NCI-H69 (cell line): ENCODE measurements around the gene ESRRA.
"Not testable (repeated sequence)": the region's sequence is repeated elsewhere in the genome, so short reads cannot be mapped to it uniquely, and the experiment has no call there.

Source experiments
- DNase-seq: peaks from one replicate; lab custom pipeline; 2025; lab: John Stamatoyannopoulos, UW

Gene ESRRA

GRCh38 chr11:64292460-64293254, 12.7 kb upstream of the ESRRA start:
- DNase-seq = no peak

- no peak for DNase-seq
These were observed 10.6 kb upstream of the ESRRA start for GRCh38 chr11:64294774-64295173.

GRCh38 chr11:64295760-64296159, 9.6 kb upstream of the ESRRA start:
- no peak for DNase-seq

- DNase-seq = no peak
These were observed 9.1 kb upstream of the ESRRA start for GRCh38 chr11:64296236-64296635.

- no peak for DNase-seq
These were observed 8.3 kb upstream of the ESRRA start for GRCh38 chr11:64296830-64297698.

- DNase-seq = peak; percentile 87
These were observed 7.5 kb upstream of the ESRRA start for GRCh38 chr11:64297699-64298358.

- DNase-seq = peak; percentile 60
These were observed 6.1 kb upstream of the ESRRA start for GRCh38 chr11:64298966-64299846.

- no peak for DNase-seq
These were observed 5.3 kb upstream of the ESRRA start, which contains the start of gene CATSPERZ for GRCh38 chr11:64299847-64300648. CATSPERZ (plus strand) TSS chr11:64300358; CDS start chr11:64300411, 53 bp downstream.

GRCh38 chr11:64303109-64304031, 2.0 kb upstream of the ESRRA start:
- DNase-seq = no peak

GRCh38 chr11:64304032-64304315, 1.4 kb upstream of the ESRRA start:
- DNase-seq = no peak

GRCh38 chr11:64304316-64305072, 830 bp upstream of the ESRRA start:
- peak; percentile 95 for DNase-seq

- peak; percentile 86 for DNase-seq
These were observed 603 bp downstream of the ESRRA start for GRCh38 chr11:64305691-64306562.

- DNase-seq = no peak
These were observed 1.2 kb downstream of the ESRRA start for GRCh38 chr11:64306563-64306875.

- peak; percentile 34 for DNase-seq
These were observed 1.7 kb downstream of the ESRRA start for GRCh38 chr11:64306876-64307622.

- DNase-seq = not testable (repeated sequence)
These were observed 2.5 kb downstream of the ESRRA start for GRCh38 chr11:64307795-64308194.

GRCh38 chr11:64312947-64313346, 7.6 kb downstream of the ESRRA start:
- DNase-seq = no peak

GRCh38 chr11:64313491-64314145, 8.3 kb downstream of the ESRRA start:
- no peak for DNase-seq
